H9 (cell line): ENCODE measurements around the gene INPP5J. TPM values are rescaled to one million over a fixed set of nuclear protein-coding genes. Genes with fewer than 3 reads are reported as not detected.

Source experiments
- DNase-seq: peaks from one replicate; pipeline ENCODE4 v3.0.0-alpha.2; 2017
- H2AFZ ChIP-seq: one replicate; pipeline ENCODE4 v1.6.1; 2013; ENCODE audit warnings: mild to moderate bottlenecking, low read length, control low read depth, moderate library complexity
- H2AK5ac ChIP-seq: 2 replicates; pipeline ENCODE4 v1.6.1; 2013; ENCODE audit warnings: low read length, control low read depth, mixed read lengths; ENCODE audit not compliant: insufficient read length
- H2BK120ac ChIP-seq: one replicate; pipeline ENCODE4 v1.6.1; 2013; ENCODE audit warnings: low read depth, mild to moderate bottlenecking, low read length, control low read depth, inconsistent platforms; ENCODE audit not compliant: poor library complexity, severe bottlenecking
- H2BK12ac ChIP-seq: 2 replicates; pipeline ENCODE4 v1.6.1; 2013; ENCODE audit warnings: low read length, control low read depth, mixed read lengths, low read depth; ENCODE audit not compliant: insufficient read length
- H2BK15ac ChIP-seq: 2 replicates; pipeline ENCODE4 v1.6.1; 2013; ENCODE audit warnings: low read depth, low read length, control low read depth
- H2BK20ac ChIP-seq: one replicate; pipeline ENCODE4 v1.6.1; 2013; ENCODE audit warnings: low read depth, mild to moderate bottlenecking, low read length, control low read depth, inconsistent platforms; ENCODE audit not compliant: poor library complexity, severe bottlenecking
- H2BK5ac ChIP-seq: 2 replicates; pipeline ENCODE4 v1.6.1; 2013; ENCODE audit warnings: low read length, control low read depth, mixed read lengths; ENCODE audit not compliant: insufficient read length
- H3K14ac ChIP-seq: 2 replicates; pipeline ENCODE4 v1.6.1; 2013; ENCODE audit warnings: low read length, control low read depth; ENCODE audit not compliant: insufficient read depth
- H3K18ac ChIP-seq: 2 replicates; pipeline ENCODE4 v1.6.1; 2013; ENCODE audit warnings: low read depth, mild to moderate bottlenecking, mixed read lengths, low read length, control low read depth; ENCODE audit not compliant: insufficient read length
- H3K23ac ChIP-seq: 2 replicates; pipeline ENCODE4 v1.6.1; 2013; ENCODE audit warnings: low read length, control low read depth, mixed read lengths, low read depth; ENCODE audit not compliant: insufficient read length
- H3K23me2 ChIP-seq: 2 replicates; pipeline ENCODE4 v1.6.1; 2013; ENCODE audit warnings: low read depth, mild to moderate bottlenecking, mixed read lengths, low read length, control low read depth; ENCODE audit not compliant: insufficient read length, poor library complexity, severe bottlenecking
- H3K27ac ChIP-seq: 2 replicates; pipeline ENCODE4 v1.5.1; 2013; ENCODE audit warnings: low read length, control low read depth, mixed read lengths, low read depth; ENCODE audit not compliant: insufficient read length
- H3K27me3 ChIP-seq: 2 replicates; pipeline ENCODE4 v1.6.1; 2013; ENCODE audit warnings: low read length, control low read depth, inconsistent platforms; ENCODE audit not compliant: insufficient read depth
- H3K4ac ChIP-seq: 2 replicates; pipeline ENCODE4 v1.6.1; 2013; ENCODE audit warnings: low read depth, mild to moderate bottlenecking, control low read depth, inconsistent platforms, low read length, moderate library complexity
- H3K4me1 ChIP-seq: 2 replicates; pipeline ENCODE4 v1.6.1; 2013; ENCODE audit warnings: low read length, control low read depth, inconsistent platforms; ENCODE audit not compliant: insufficient read depth
- H3K4me2 ChIP-seq: 2 replicates; pipeline ENCODE4 v1.6.1; 2013; ENCODE audit warnings: low read length, control low read depth, mixed read lengths; ENCODE audit not compliant: insufficient read length, insufficient read depth
- H3K56ac ChIP-seq: 2 replicates; pipeline ENCODE4 v1.6.1; 2013; ENCODE audit warnings: low read depth, mild to moderate bottlenecking, mixed read lengths, low read length, control low read depth; ENCODE audit not compliant: insufficient read length
- H3K79me1 ChIP-seq: 2 replicates; pipeline ENCODE4 v1.6.1; 2013; ENCODE audit warnings: low read depth, mild to moderate bottlenecking, moderate library complexity, low read length, control low read depth, inconsistent platforms; ENCODE audit not compliant: insufficient read depth, poor library complexity, severe bottlenecking
- H3K79me2 ChIP-seq: 2 replicates; pipeline ENCODE4 v1.6.1; 2013; ENCODE audit warnings: low read length, control low read depth, inconsistent platforms; ENCODE audit not compliant: insufficient read depth
- H3K9ac ChIP-seq: 2 replicates; pipeline ENCODE4 v1.6.1; 2013; ENCODE audit warnings: low read length, control low read depth, mixed read lengths; ENCODE audit not compliant: insufficient read length; ENCODE audit errors: extremely low read depth
- H3K9me3 ChIP-seq: one replicate; pipeline ENCODE4 v1.6.1; 2013; ENCODE audit warnings: low read depth, low read length, inconsistent platforms; ENCODE audit not compliant: control insufficient read depth
- H3T11ph ChIP-seq: one replicate; pipeline ENCODE4 v1.6.1; 2013; ENCODE audit warnings: mild to moderate bottlenecking, low read length, control low read depth, inconsistent platforms
- H4K20me1 ChIP-seq: one replicate; pipeline ENCODE4 v1.6.1; 2013; ENCODE audit not compliant: control insufficient read depth, insufficient read length, insufficient read depth
- H4K5ac ChIP-seq: 2 replicates; pipeline ENCODE4 v1.6.1; 2013; ENCODE audit warnings: low read depth, mild to moderate bottlenecking, mixed read lengths, low read length, control low read depth; ENCODE audit not compliant: insufficient read length
- H4K8ac ChIP-seq: replicated peaks from 2 replicates; pipeline ENCODE4 v1.6.1; 2013; ENCODE audit warnings: low read length, control low read depth, mixed read lengths, low read depth; ENCODE audit not compliant: insufficient read length
- H4K91ac ChIP-seq: 2 replicates; pipeline ENCODE4 v1.6.1; 2013; ENCODE audit warnings: low read depth, mild to moderate bottlenecking, moderate library complexity, mixed read lengths, low read length, control low read depth; ENCODE audit not compliant: insufficient read length
- H3K27ac Mint-ChIP-seq, 3 experiments: 2 replicates in 2 of 3; 3 replicates in 1 of 3; pipeline ENCODE4 v1.8.0; 2020 to 2021; ENCODE audit warnings: mixed read lengths in 3 of 3, mild to moderate bottlenecking in 1 of 3, moderate library complexity in 1 of 3
- H3K27me3 Mint-ChIP-seq: 2 replicates; pipeline ENCODE4 v1.8.0; 2021; ENCODE audit warnings: low read depth, mild to moderate bottlenecking, moderate library complexity, mixed read lengths
- H3K36me3 Mint-ChIP-seq, 3 experiments: 2 replicates in 2 of 3; 3 replicates in 1 of 3; pipeline ENCODE4 v1.8.0; 2020 to 2021; ENCODE audit warnings: low read depth in 3 of 3, mixed read lengths in 3 of 3; ENCODE audit not compliant: insufficient read depth in 1 of 3
- H3K4me1 Mint-ChIP-seq, 2 experiments: 2 replicates each; pipeline ENCODE4 v1.8.0; 2020; ENCODE audit warnings: mixed read lengths in 2 of 2
- H3K4me3 Mint-ChIP-seq, 2 experiments: 2 replicates in 1 of 2; 3 replicates in 1 of 2; pipeline ENCODE4 v1.8.0; 2020 to 2021; ENCODE audit warnings: mild to moderate bottlenecking in 2 of 2, mixed read lengths in 2 of 2, moderate library complexity in 1 of 2
- H3K9me3 Mint-ChIP-seq, 2 experiments: 2 replicates in 1 of 2; 3 replicates in 1 of 2; pipeline ENCODE4 v1.8.0; 2020; ENCODE audit warnings: mild to moderate bottlenecking in 2 of 2, mixed read lengths in 2 of 2, moderate library complexity in 1 of 2
- CTCF ChIP-seq: fragments of 200-600 bp; sonication (generic); conservative IDR thresholded peaks from 3 replicates; pipeline ENCODE4 v1.8.0; 2021; ENCODE audit warnings: antibody characterized with exemption, mild to moderate bottlenecking
- WGBS: extraction: QIAGEN DNeasy Blood & Tissue Kit; methylation state at CpG from one replicate; pipeline ENCODE4 v1.1.7; 2013; ENCODE audit warnings: missing lambda C conversion rate, low lambda C conversion rate, mixed read lengths; ENCODE audit not compliant: insufficient read length; ENCODE audit errors: extremely low coverage; 5-methylcytosine and 5-hydroxymethylcytosine counted together
- total RNA-seq: library from RNA; stranded (reverse); gene quantifications from 2 replicates; pipeline ENCODE4 v1.2.1, GENCODE V29; 2021

Gene INPP5J
- total RNA-seq, 1 experiment from 2014 or later: 4.9 TPM

GRCh38 chr22:31126869-31127175 is 4.1 kb downstream of the INPP5J start:
- Mint-ChIP-seq H3K27me3 (peaks cover 6% of the 10 kb centered on the region), H3K27ac (no peak overlapping the region), H3K36me3 (no peaks in the 10 kb centered on the region), H3K9me3 (no peaks in the 10 kb centered on the region), H3K4me1 (peaks cover 22 to 34% of the 10 kb centered on the region in 2 experiments), H3K4me3 (no peak overlapping the region)
- Histone ChIP-seq H4K5ac (no peak overlapping the region), H3K23ac (no peak overlapping the region), H3K4me1 (peaks cover 5% of the 10 kb centered on the region; the same call in 1 of the 2 replicates), H3K18ac (no peak overlapping the region), H3K56ac (no peak overlapping the region), H4K20me1 (no peaks in the 10 kb centered on the region), H3K9ac (no peak overlapping the region), H3K9me3 (no peaks in the 10 kb centered on the region), H3K23me2 (no peaks in the 10 kb centered on the region), H2BK120ac (no peak overlapping the region), H3K79me1 (no peaks in the 10 kb centered on the region), H2BK20ac (no peak overlapping the region), H4K8ac (no peak overlapping the region), H3T11ph (no peak overlapping the region), H2BK5ac (no peak overlapping the region), H3K4ac (no peak overlapping the region), H2BK15ac (no peak overlapping the region), H3K79me2 (no peaks in the 10 kb centered on the region), H2AFZ (no peak overlapping the region), H4K91ac (no peak overlapping the region), H3K14ac (no peak overlapping the region), H3K27ac (no peak overlapping the region), H3K27me3 (no peaks in the 10 kb centered on the region), H3K4me2 (peak overlapping the region; percentile 11), H2BK12ac (no peak overlapping the region), H2AK5ac (no peak overlapping the region)
- DNase-seq: no peak
- TF ChIP-seq CTCF: no peak
- no CpG with 5 or more reads among the region's 13 CpGs for WGBS
